Measurements from ENCODE around the gene ASIC3.

The ASIC3 gene

GRCh38 chr7:151076863-151077704 is 28.8 kb downstream of the ASIC3 start:
- no peak overlapping the region for H3K4me3 ChIP-seq (ENCODE audit: low read length)
- peak; percentile 55 for TF ChIP-seq CTCF (conservative IDR thresholded peaks at IDR 0.05; ENCODE audit: low read depth, low read length)
- DNase-seq (ENCODE audit: low read depth) = no peak

- no peak for DNase-seq (ENCODE audit: low read depth)
- H3K4me3 ChIP-seq (ENCODE audit: low read length) = no peak overlapping the region
- TF ChIP-seq CTCF (conservative IDR thresholded peaks at IDR 0.05; ENCODE audit: low read depth, low read length) = no peak
These were observed 29.4 kb downstream of the ASIC3 start for GRCh38 chr7:151077705-151078232.

GRCh38 chr7:151078233-151079040 is 30.1 kb downstream of the ASIC3 start:
- no peak for DNase-seq (ENCODE audit: low read depth)
- no peak overlapping the region for H3K4me3 ChIP-seq (ENCODE audit: low read length)
- TF ChIP-seq CTCF (conservative IDR thresholded peaks at IDR 0.05; ENCODE audit: low read depth, low read length) = no peak

- H3K4me3 ChIP-seq (ENCODE audit: low read length) = peak overlapping the region; percentile 73
- no peak for TF ChIP-seq CTCF (conservative IDR thresholded peaks at IDR 0.05; ENCODE audit: low read depth, low read length)
- no peak for DNase-seq (ENCODE audit: low read depth)
These were observed 31.0 kb downstream of the ASIC3 start for GRCh38 chr7:151079199-151079910.

GRCh38 chr7:151080067-151080521 is 31.8 kb downstream of the ASIC3 start:
- peak overlapping the region; percentile 73 for H3K4me3 ChIP-seq (ENCODE audit: low read length)
- no peak for DNase-seq (ENCODE audit: low read depth)

More at GRCh38 chr7:151080067-151080521, 31.8 kb downstream of the ASIC3 start:
- no peak for TF ChIP-seq CTCF (conservative IDR thresholded peaks at IDR 0.05; ENCODE audit: low read depth, low read length)

Measured in retinal pigment epithelial cell (primary cell).